Esophagus mucosa (tissue), 1 donor: ENCODE results near the gene ANKRD28. TPM values are rescaled to one million over a fixed set of nuclear protein-coding genes. Genes with fewer than 3 reads are reported as not detected.
"Not testable (repeated sequence)": the region's sequence is repeated elsewhere in the genome, so short reads cannot be mapped to it uniquely, and the experiment has no call there.

Experiments
- ATAC-seq: fragments of 200-7000 bp; cut with Tn5 transposase; one replicate; pipeline ENCODE4 v1.9.1; 2020
- total RNA-seq: library from RNA; stranded (reverse); gene quantifications from one replicate; pipeline ENCODE4 v1.2.4, GENCODE V29; 2023
- donor health status: DM: yes; HTN: yes; CAD: no.

The ANKRD28 gene
- 29.2 TPM for total RNA-seq

GRCh38 chr3:15797642-15798303 is at the start of gene ANKRD28:
Gene ANKRD28, minus strand, starts transcription at chr3:15797979. Its CDS starts 1,458 bp downstream, at chr3:15796521.
- ATAC-seq = peak; percentile 62

- no peak for ATAC-seq
Observed at GRCh38 chr3:15847239-15847638, 49.5 kb upstream of the ANKRD28 start.

- ATAC-seq = no peak
Observed at GRCh38 chr3:15846606-15847005, 48.8 kb upstream of the ANKRD28 start.

GRCh38 chr3:15845475-15845874 is 47.7 kb upstream of the ANKRD28 start:
- no peak for ATAC-seq

GRCh38 chr3:15844889-15845288 is 47.1 kb upstream of the ANKRD28 start:
- no peak for ATAC-seq

GRCh38 chr3:15841091-15841973 is 43.6 kb upstream of the ANKRD28 start:
- not testable (repeated sequence) for ATAC-seq

GRCh38 chr3:15839568-15839967 is 41.8 kb upstream of the ANKRD28 start:
- ATAC-seq = no peak

GRCh38 chr3:15831927-15832326 is 34.1 kb upstream of the ANKRD28 start:
- ATAC-seq = no peak

GRCh38 chr3:15825016-15825415 is 27.2 kb upstream of the ANKRD28 start:
- no peak for ATAC-seq

- no peak for ATAC-seq
Observed at GRCh38 chr3:15823092-15823491, 25.3 kb upstream of the ANKRD28 start.

GRCh38 chr3:15822281-15822680 is 24.5 kb upstream of the ANKRD28 start:
- no peak for ATAC-seq

GRCh38 chr3:15820911-15821310 is 23.1 kb upstream of the ANKRD28 start:
- ATAC-seq = no peak

GRCh38 chr3:15819576-15819975 is 21.8 kb upstream of the ANKRD28 start:
- ATAC-seq = no peak

GRCh38 chr3:15819043-15819442 is 21.3 kb upstream of the ANKRD28 start:
- ATAC-seq = no peak

GRCh38 chr3:15815696-15816095 is 17.9 kb upstream of the ANKRD28 start:
- peak; percentile 65 for ATAC-seq

- ATAC-seq = not testable (repeated sequence)
Observed at GRCh38 chr3:15813079-15813478, 15.3 kb upstream of the ANKRD28 start.

GRCh38 chr3:15812183-15812582 is 14.4 kb upstream of the ANKRD28 start:
- ATAC-seq = no peak

- ATAC-seq = no peak
Observed at GRCh38 chr3:15810702-15811101, 12.9 kb upstream of the ANKRD28 start.

GRCh38 chr3:15809313-15809712 is 11.5 kb upstream of the ANKRD28 start:
- no peak for ATAC-seq

- ATAC-seq = no peak
Observed at GRCh38 chr3:15808679-15809310, 11.0 kb upstream of the ANKRD28 start.

- peak; percentile 17 for ATAC-seq
Observed at GRCh38 chr3:15805756-15806266, 8.0 kb upstream of the ANKRD28 start.

- ATAC-seq = no peak
Observed at GRCh38 chr3:15804553-15805095, 6.8 kb upstream of the ANKRD28 start.

GRCh38 chr3:15803921-15804320 is 6.1 kb upstream of the ANKRD28 start:
- ATAC-seq = no peak
